ENCODE measurements around the gene JAZF1. TPM values are rescaled to one million over a fixed set of nuclear protein-coding genes. Genes with fewer than 3 reads are reported as not detected.

Gene JAZF1
- total RNA-seq, 2 experiments from 2014 or later: 2.8 to 3.3 TPM

DNA sequence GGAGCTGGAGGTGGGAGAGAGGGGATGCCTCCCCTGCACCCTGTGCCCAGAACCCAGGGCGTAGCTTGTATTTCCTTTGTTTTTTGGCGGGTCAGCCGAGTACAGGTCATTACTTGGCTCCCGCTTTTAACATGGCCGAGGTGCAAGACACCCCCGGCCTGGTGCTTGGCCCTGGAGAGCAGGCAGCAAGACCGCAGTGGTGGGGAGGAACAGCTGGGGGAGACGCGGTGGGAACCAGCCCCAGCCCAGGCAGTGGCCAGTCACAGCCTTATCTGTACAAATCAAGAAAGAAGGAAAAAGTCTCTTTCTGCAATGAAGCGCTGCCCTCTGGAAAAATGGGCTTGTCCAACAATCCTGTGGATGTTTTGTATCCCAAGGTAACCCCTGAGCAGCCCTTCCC lies 341.5 kb downstream of the JAZF1 start:
- Mint-ChIP-seq H3K27me3 (ENCODE audit: low read depth) (no peaks in the 10 kb centered on the region), H3K27ac (no peak overlapping the region), H3K9me3 (ENCODE audit: insufficient read depth) (no peaks in the 10 kb centered on the region), H3K36me3 (ENCODE audit: low read depth) (no peaks in the 10 kb centered on the region), H3K4me1 (ENCODE audit: low read depth) (peaks cover 5% of the 10 kb centered on the region), H3K4me3 (no peak overlapping the region)
- no peak for DNase-seq
- POLR2A ChIA-PET: interaction anchor here (0.6 to 1.4 kb wide), 2 partner anchors 9 to 223 kb away, joined by 3 read pairs; no protein-coding TSS in a partner anchor
- CTCF ChIA-PET: interaction anchor here (1.1 to 1.5 kb wide), 2 partner anchors 18 to 81 kb away, joined by 3 to 4 read pairs; no protein-coding TSS in a partner anchor
- no peak for ATAC-seq

GRCh38 chr7:27836536-27836935 lies 344.1 kb downstream of the JAZF1 start:
- ChIA-PET POLR2A (no interaction called here), CTCF (no interaction called here)
- H3K4me1 Mint-ChIP-seq (ENCODE audit: low read depth): peaks cover 5% of the 10 kb centered on the region
- no peaks in the 10 kb centered on the region for H3K9me3 Mint-ChIP-seq (ENCODE audit: insufficient read depth)
- DNase-seq: no peak
- no peak overlapping the region for H3K27ac Mint-ChIP-seq
- H3K36me3 Mint-ChIP-seq (ENCODE audit: low read depth): no peaks in the 10 kb centered on the region
- no peaks in the 10 kb centered on the region for H3K27me3 Mint-ChIP-seq (ENCODE audit: low read depth)
- no peak overlapping the region for H3K4me3 Mint-ChIP-seq
- no peak for ATAC-seq

- Mint-ChIP-seq H3K4me3 (no peak overlapping the region), H3K27ac (no peak overlapping the region), H3K4me1 (ENCODE audit: low read depth) (peaks cover 5% of the 10 kb centered on the region), H3K27me3 (ENCODE audit: low read depth) (no peaks in the 10 kb centered on the region), H3K9me3 (ENCODE audit: insufficient read depth) (no peaks in the 10 kb centered on the region), H3K36me3 (ENCODE audit: low read depth) (no peaks in the 10 kb centered on the region)
- ATAC-seq (no peak), DNase-seq (no peak)
- ChIA-PET CTCF (interaction anchor here (0.7 to 1.1 kb wide), 2 partner anchors 9 to 184 kb away, joined by 3 to 6 read pairs; no protein-coding TSS in a partner anchor), POLR2A (no interaction called here)
Observed at GRCh38 chr7:27835376-27835775, 345.2 kb downstream of the JAZF1 start.

DNA sequence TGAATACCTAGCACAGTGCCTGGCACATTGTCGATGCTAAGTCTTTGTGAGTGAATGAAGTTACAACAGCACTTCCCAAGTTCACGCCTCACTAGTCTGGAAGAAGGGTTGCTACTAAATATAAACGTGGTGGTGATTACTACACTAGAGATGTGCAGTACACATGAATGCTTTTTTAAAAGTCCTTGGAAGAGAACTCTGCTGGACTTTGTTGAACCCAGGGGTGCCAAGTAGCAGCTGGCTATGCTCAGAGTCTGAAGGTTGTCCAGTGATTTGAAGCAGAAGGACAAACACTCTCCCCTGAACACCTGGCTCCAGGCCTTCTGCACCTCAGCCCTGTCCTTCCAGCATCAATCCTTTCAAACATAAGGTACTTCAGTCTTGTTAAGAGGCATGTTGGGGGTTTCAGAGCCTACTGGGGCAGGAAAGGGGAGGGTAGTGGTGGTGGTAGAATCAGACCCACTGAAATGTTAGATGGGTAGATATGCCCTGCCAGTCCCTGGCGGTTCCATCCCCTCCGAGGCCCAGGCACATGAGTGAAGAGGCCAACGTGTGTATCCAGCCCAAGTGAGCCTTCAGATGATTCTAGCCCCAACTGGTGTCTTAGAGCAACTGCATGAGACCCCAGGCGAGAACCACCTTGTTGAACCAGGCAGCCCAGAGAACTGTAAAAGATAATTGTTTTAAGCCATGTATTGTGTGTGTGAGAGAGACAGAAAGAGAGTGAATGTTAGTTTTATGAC lies 346.2 kb downstream of the JAZF1 start:
- CTCF ChIA-PET: interaction anchor here (1.3 kb wide), 1 partner anchor 9 kb away, joined by 4 read pairs; no protein-coding TSS in a partner anchor
- H3K4me1 Mint-ChIP-seq (ENCODE audit: low read depth): no peaks in the 10 kb centered on the region
- ATAC-seq (no peak), DNase-seq (no peak)
- POLR2A ChIA-PET: no interaction called here
- H3K36me3 Mint-ChIP-seq (ENCODE audit: low read depth): no peaks in the 10 kb centered on the region
- no peak overlapping the region for H3K4me3 Mint-ChIP-seq
- no peaks in the 10 kb centered on the region for H3K9me3 Mint-ChIP-seq (ENCODE audit: insufficient read depth)
- no peaks in the 10 kb centered on the region for H3K27me3 Mint-ChIP-seq (ENCODE audit: low read depth)
- no peak overlapping the region for H3K27ac Mint-ChIP-seq

- Mint-ChIP-seq H3K9me3 (ENCODE audit: insufficient read depth) (no peaks in the 10 kb centered on the region), H3K27ac (no peak overlapping the region), H3K4me3 (no peak overlapping the region), H3K27me3 (ENCODE audit: low read depth) (no peaks in the 10 kb centered on the region), H3K36me3 (ENCODE audit: low read depth) (peaks cover 14% of the 10 kb centered on the region), H3K4me1 (ENCODE audit: low read depth) (no peaks in the 10 kb centered on the region)
- ChIA-PET POLR2A (no interaction called here), CTCF (interaction anchor here (1.0 kb wide), 1 partner anchor 9 kb away, joined by 3 read pairs; no protein-coding TSS in a partner anchor)
- ATAC-seq (no peak), DNase-seq (no peak)
Observed at GRCh38 chr7:27826357-27826756, 354.2 kb downstream of the JAZF1 start.

DNA sequence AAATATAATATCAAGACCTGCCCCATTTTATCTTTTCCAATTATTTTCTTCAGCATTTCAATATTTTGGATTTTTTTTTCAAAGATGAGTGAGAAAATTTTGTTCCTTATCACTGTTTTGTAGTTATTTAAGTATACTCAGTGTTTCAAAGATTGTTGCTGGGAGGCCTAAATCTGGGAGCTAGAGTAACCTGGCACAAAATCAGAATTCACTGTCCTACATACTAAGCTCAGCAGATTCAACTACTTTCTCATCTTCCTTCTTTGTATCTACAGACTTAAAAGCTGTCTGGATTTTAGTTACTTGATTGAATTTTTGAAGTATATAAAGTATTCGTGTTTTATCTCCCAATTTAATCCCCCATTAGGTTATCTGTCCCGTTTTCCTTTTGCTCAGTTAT lies 354.7 kb downstream of the JAZF1 start:
- POLR2A ChIA-PET: no interaction called here
- Mint-ChIP-seq H3K36me3 (ENCODE audit: low read depth) (peaks cover 14% of the 10 kb centered on the region), H3K9me3 (ENCODE audit: insufficient read depth) (no peaks in the 10 kb centered on the region), H3K27ac (no peak overlapping the region), H3K4me1 (ENCODE audit: low read depth) (no peaks in the 10 kb centered on the region), H3K27me3 (ENCODE audit: low read depth) (no peaks in the 10 kb centered on the region), H3K4me3 (no peak overlapping the region)
- no peak for ATAC-seq
- CTCF ChIA-PET: interaction anchor here (1.0 to 1.6 kb wide), 3 partner anchors 9 to 195 kb away, joined by 3 to 4 read pairs (median 3); no protein-coding TSS in a partner anchor
- DNase-seq: no peak

GRCh38 chr7:27822245-27822644 lies 358.4 kb downstream of the JAZF1 start:
- Mint-ChIP-seq H3K27ac (no peak overlapping the region), H3K27me3 (ENCODE audit: low read depth) (no peaks in the 10 kb centered on the region), H3K4me1 (ENCODE audit: low read depth) (no peaks in the 10 kb centered on the region), H3K36me3 (ENCODE audit: low read depth) (peaks cover 23% of the 10 kb centered on the region), H3K9me3 (ENCODE audit: insufficient read depth) (no peaks in the 10 kb centered on the region), H3K4me3 (no peak overlapping the region)
- CTCF ChIA-PET: no interaction called here
- no peak for ATAC-seq
- DNase-seq: no peak
- POLR2A ChIA-PET: no interaction called here

DNA sequence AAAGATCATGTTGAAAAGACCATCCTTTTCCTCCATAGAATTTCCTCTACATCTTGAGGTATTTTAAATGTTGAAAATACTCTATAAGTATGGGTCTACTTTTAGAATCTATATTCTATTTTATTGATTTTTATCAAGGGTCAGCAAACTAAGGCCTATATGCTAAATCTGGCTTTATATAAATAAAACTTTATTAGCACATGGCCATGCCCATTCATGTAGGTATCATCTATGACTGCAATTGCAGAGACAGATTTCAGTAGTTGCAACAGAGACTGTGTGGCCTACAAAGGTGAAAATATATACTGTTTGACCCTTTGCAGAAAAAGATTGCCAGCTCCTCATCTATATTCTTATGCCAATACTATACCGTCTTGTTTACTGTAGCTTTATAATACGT lies 367.9 kb downstream of the JAZF1 start:
- DNase-seq (no peak), ATAC-seq (no peak)
- H3K4me3 Mint-ChIP-seq: no peak overlapping the region
- POLR2A ChIA-PET: no interaction called here
- no peaks in the 10 kb centered on the region for H3K4me1 Mint-ChIP-seq (ENCODE audit: low read depth)
- H3K9me3 Mint-ChIP-seq (ENCODE audit: insufficient read depth): no peaks in the 10 kb centered on the region
- H3K27me3 Mint-ChIP-seq (ENCODE audit: low read depth): no peaks in the 10 kb centered on the region
- H3K27ac Mint-ChIP-seq: no peak overlapping the region
- H3K36me3 Mint-ChIP-seq (ENCODE audit: low read depth): peaks cover 12% of the 10 kb centered on the region
- CTCF ChIA-PET: no interaction called here

DNA sequence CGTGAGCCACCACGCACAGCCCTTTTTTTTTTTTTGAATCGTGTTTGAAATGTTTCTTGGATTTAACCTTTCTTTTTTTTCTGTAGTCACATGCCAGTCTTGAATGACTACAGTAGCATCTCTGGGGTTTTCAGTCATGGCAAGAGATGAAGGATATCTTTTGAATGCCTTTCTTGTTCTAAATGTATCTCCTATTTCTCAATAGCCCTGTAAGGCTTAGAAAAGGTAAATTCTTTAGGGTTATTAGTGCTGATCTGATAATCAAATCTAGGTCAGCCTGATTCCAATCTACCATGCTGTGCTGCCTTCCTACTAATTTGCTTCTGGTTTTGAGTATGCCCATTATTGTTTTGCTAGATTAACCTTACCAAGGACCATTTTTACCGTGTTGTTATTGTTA lies 370.4 kb downstream of the JAZF1 start:
- H3K4me3 Mint-ChIP-seq: no peak overlapping the region
- ATAC-seq (no peak), DNase-seq (no peak)
- H3K27ac Mint-ChIP-seq: no peak overlapping the region
- ChIA-PET POLR2A (no interaction called here), CTCF (no interaction called here)
- no peaks in the 10 kb centered on the region for H3K4me1 Mint-ChIP-seq (ENCODE audit: low read depth)
- no peaks in the 10 kb centered on the region for H3K27me3 Mint-ChIP-seq (ENCODE audit: low read depth)
- no peaks in the 10 kb centered on the region for H3K9me3 Mint-ChIP-seq (ENCODE audit: insufficient read depth)
- peaks cover 12% of the 10 kb centered on the region for H3K36me3 Mint-ChIP-seq (ENCODE audit: low read depth)

- no peaks in the 10 kb centered on the region for H3K27me3 Mint-ChIP-seq (ENCODE audit: low read depth)
- POLR2A ChIA-PET: no interaction called here
- H3K36me3 Mint-ChIP-seq (ENCODE audit: low read depth): peaks cover 9% of the 10 kb centered on the region
Observed at GRCh38 chr7:27808626-27809025, 372.0 kb downstream of the JAZF1 start.

GRCh38 chr7:27804139-27804538 lies 376.5 kb downstream of the JAZF1 start:
- H3K9me3 Mint-ChIP-seq (ENCODE audit: insufficient read depth): no peaks in the 10 kb centered on the region
- H3K4me3 Mint-ChIP-seq: no peak overlapping the region
- DNase-seq: no peak
- H3K27me3 Mint-ChIP-seq (ENCODE audit: low read depth): no peaks in the 10 kb centered on the region
- H3K27ac Mint-ChIP-seq: no peak overlapping the region
- ATAC-seq: no peak
- ChIA-PET POLR2A (no interaction called here), CTCF (no interaction called here)
- peaks cover 14% of the 10 kb centered on the region for H3K36me3 Mint-ChIP-seq (ENCODE audit: low read depth)
- H3K4me1 Mint-ChIP-seq (ENCODE audit: low read depth): no peaks in the 10 kb centered on the region

More at GRCh38 chr7:27808626-27809025, 372.0 kb downstream of the JAZF1 start:
- no peaks in the 10 kb centered on the region for H3K9me3 Mint-ChIP-seq (ENCODE audit: insufficient read depth)
- CTCF ChIA-PET: no interaction called here
- DNase-seq (no peak), ATAC-seq (no peak)
- H3K4me3 Mint-ChIP-seq: no peak overlapping the region
- H3K27ac Mint-ChIP-seq: no peak overlapping the region
- no peaks in the 10 kb centered on the region for H3K4me1 Mint-ChIP-seq (ENCODE audit: low read depth)

DNA sequence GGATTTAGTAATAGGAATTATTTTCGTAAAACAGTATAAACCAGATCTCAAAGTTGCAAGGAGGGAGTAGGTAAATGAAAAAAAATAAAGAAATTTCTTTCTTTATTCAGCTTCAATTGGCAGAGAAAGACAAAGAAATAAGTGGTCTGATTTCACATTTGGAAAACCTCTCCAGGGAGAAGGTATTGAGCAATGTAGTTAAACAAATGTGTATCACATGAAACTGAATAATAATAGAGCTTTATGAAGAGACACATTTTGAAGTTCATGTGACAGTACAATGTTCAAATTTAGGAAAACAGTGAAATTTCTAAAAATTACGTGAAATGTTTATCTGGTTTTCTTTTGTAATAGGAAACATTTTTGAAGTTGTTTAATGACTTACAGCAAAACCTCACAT lies 377.6 kb downstream of the JAZF1 start:
- ATAC-seq: no peak
- H3K27ac Mint-ChIP-seq: no peak overlapping the region
- no peaks in the 10 kb centered on the region for H3K9me3 Mint-ChIP-seq (ENCODE audit: insufficient read depth)
- H3K4me3 Mint-ChIP-seq: no peak overlapping the region
- no peaks in the 10 kb centered on the region for H3K27me3 Mint-ChIP-seq (ENCODE audit: low read depth)
- H3K4me1 Mint-ChIP-seq (ENCODE audit: low read depth): no peaks in the 10 kb centered on the region
- ChIA-PET CTCF (interaction anchor here (1.7 kb wide), 1 partner anchor 290 kb away, joined by 4 read pairs; no protein-coding TSS in a partner anchor), POLR2A (no interaction called here)
- peaks cover 14% of the 10 kb centered on the region for H3K36me3 Mint-ChIP-seq (ENCODE audit: low read depth)
- DNase-seq: no peak
